K562 (cell line): Measurements from ENCODE around the gene KRT16. TPM values are rescaled to one million over a fixed set of nuclear protein-coding genes. Genes with fewer than 3 reads are reported as not detected.

Experiments used
- ATAC-seq: fragments of 200-7000 bp; cut with Tn5 transposase; 3 replicates; pipeline ENCODE4 v1.9.1; 2020; ENCODE audit warnings: moderate library complexity
- BruUV-seq: library from RNA; stranded (reverse); fragments of 400-500 nt; replicated peaks from 2 replicates; lab custom pipeline; 2021; lab: Mats Ljungman, UMichigan
- CTCF ChIA-PET: fragments of 300-600 bp; formaldehyde crosslinking; extraction: SDS; loops from one replicate; lab custom pipeline; 2021; ENCODE audit warnings: low intra/inter-chr PET ratio; lab: Yijun Ruan, JAX
- POLR2A ChIA-PET: fragments of 300-600, 350-650 bp; sonication (Branson Sonifier 250); formaldehyde crosslinking; extraction: SDS; loops from one replicate; lab custom pipeline; 2021; ENCODE audit warnings: antibody characterized with exemption, inconsistent platforms; lab: Yijun Ruan, JAX
- DNase-seq, 4 experiments: peaks; one replicate each; pipeline versions ENCODE4 v3.0.0 to v3.0.0-alpha.2; 2011 to 2018; ENCODE audit warnings: low spot score in 3 of 4, mixed read lengths in 3 of 4; ENCODE audit errors: extremely low read depth in 1 of 4
- FAIRE-seq: peaks from 2 replicates; lab custom pipeline; 2011; peaks lifted over from hg19 to GRCh38; lab: Jason Lieb, UNC
- H2AFZ ChIP-seq: 2 replicates; pipeline ENCODE4 v1.6.0; 2011; ENCODE audit warnings: low read depth, low read length, control low read depth, inconsistent platforms
- H3K27ac ChIP-seq: fragments of 200-600 bp; 3 replicates; pipeline ENCODE4 v1.8.0; 2011; ENCODE audit warnings: low read depth, mild to moderate bottlenecking, control low read depth, inconsistent platforms, low read length, moderate library complexity, mixed read lengths; ENCODE audit errors: extremely low read depth
- H3K27me3 ChIP-seq, 2 experiments: fragments of 300-600 bp in 1 of 2; 2 replicates in 1 of 2; 3 replicates in 1 of 2; pipeline versions ENCODE4 v1.6.0 to v1.8.0; 2011; ENCODE audit warnings: inconsistent platforms in 2 of 2, low read length in 2 of 2, mild to moderate bottlenecking in 1 of 2, mixed read lengths in 1 of 2, moderate library complexity in 1 of 2; ENCODE audit not compliant: control insufficient read depth in 2 of 2, insufficient read depth in 2 of 2
- H3K36me3 ChIP-seq: fragments of 300-600 bp; 3 replicates; pipeline ENCODE4 v1.8.0; 2011; ENCODE audit warnings: mild to moderate bottlenecking, low read length, inconsistent platforms; ENCODE audit not compliant: control insufficient read depth, insufficient read depth
- H3K4me1 ChIP-seq, 2 experiments: fragments of 200-600 bp in 1 of 2; replicated peaks in 1 of 2; 2 replicates in 1 of 2; 3 replicates in 1 of 2; pipeline versions ENCODE4 v1.5.1 to v1.8.0; 2011; ENCODE audit warnings: inconsistent platforms in 2 of 2, low read length in 2 of 2, mild to moderate bottlenecking in 1 of 2, mixed read lengths in 1 of 2, moderate library complexity in 1 of 2; ENCODE audit not compliant: control insufficient read depth in 2 of 2, insufficient read depth in 2 of 2
- H3K4me2 ChIP-seq: 2 replicates; pipeline ENCODE4 v1.6.1; 2011; ENCODE audit warnings: low read length, control low read depth, inconsistent platforms, mixed read lengths; ENCODE audit not compliant: insufficient read depth
- H3K4me3 ChIP-seq: fragments of 200-600 bp; sonication (generic), shearing (Covaris generic); 2 replicates; pipeline ENCODE4 v1.5.1; 2016; ENCODE audit warnings: control low read depth, inconsistent platforms
- H3K79me2 ChIP-seq: fragments of 200-600 bp; 3 replicates; pipeline ENCODE4 v1.8.0; 2011; ENCODE audit warnings: low read length, inconsistent platforms; ENCODE audit not compliant: control insufficient read depth, insufficient read depth
- H3K9ac ChIP-seq, 2 experiments: 2 replicates each; pipeline versions ENCODE4 v1.6.0 to v1.6.1; 2011; ENCODE audit warnings: low read depth in 2 of 2, low read length in 2 of 2, control low read depth in 1 of 2, inconsistent platforms in 1 of 2, mild to moderate bottlenecking in 1 of 2, mixed read lengths in 1 of 2; ENCODE audit not compliant: insufficient read depth in 1 of 2
- H3K9me1 ChIP-seq: one replicate; pipeline ENCODE4 v1.6.0; 2011; ENCODE audit warnings: inconsistent platforms, mild to moderate bottlenecking, low read length, moderate library complexity; ENCODE audit not compliant: control insufficient read depth, insufficient read depth
- H3K9me3 ChIP-seq: replicated peaks from 2 replicates; pipeline ENCODE4 v1.5.1; 2011; ENCODE audit warnings: low read depth, low read length, inconsistent platforms; ENCODE audit not compliant: control insufficient read depth, insufficient read depth
- H4K20me1 ChIP-seq: replicated peaks from 2 replicates; pipeline ENCODE4 v1.6.1; 2011; ENCODE audit warnings: low read length, inconsistent platforms, mixed read lengths; ENCODE audit not compliant: control insufficient read depth, insufficient read depth
- ATF7 ChIP-seq: fragments of 450-650 bp; IDR thresholded peaks from 2 replicates; pipeline ENCODE4 v1.7.1; 2014; ENCODE audit warnings: mild to moderate bottlenecking, moderate library complexity
- C11orf30 ChIP-seq: fragments of 450-650 bp; IDR thresholded peaks from 2 replicates; pipeline ENCODE4 v1.6.1; 2016; ENCODE audit warnings: low read depth, mild to moderate bottlenecking
- CCNT2 ChIP-seq: IDR thresholded peaks from 2 replicates; pipeline ENCODE4 v1.6.1; 2011; ENCODE audit warnings: borderline replicate concordance, low read depth, mild to moderate bottlenecking, moderate library complexity, mixed read lengths, low read length; ENCODE audit not compliant: insufficient read length; ENCODE audit errors: extremely low read depth
- EP400 ChIP-seq: fragments of 450-650 bp; IDR thresholded peaks from 2 replicates; pipeline ENCODE4 v1.6.1; 2017; ENCODE audit warnings: antibody characterized with exemption, mild to moderate bottlenecking, moderate library complexity
- FOXK2 ChIP-seq, 2 experiments: fragments of 450-650 bp; IDR thresholded peaks in 1 of 2; conservative IDR thresholded peaks in 1 of 2; 2 replicates each; pipeline ENCODE4 v1.6.1; 2016; ENCODE audit warnings: low read depth in 2 of 2, mild to moderate bottlenecking in 1 of 2
- HDAC3 ChIP-seq: fragments of 450-650 bp; IDR thresholded peaks from 2 replicates; pipeline ENCODE4 v1.6.1; 2018; ENCODE audit warnings: borderline replicate concordance, mild to moderate bottlenecking, moderate library complexity; ENCODE audit not compliant: partially characterized antibody
- HNRNPLL ChIP-seq: fragments of 200-400 bp; formaldehyde crosslinking; IDR thresholded peaks from 2 replicates; pipeline ENCODE4 v1.6.1; 2017; ENCODE audit warnings: low read length, low read depth, mild to moderate bottlenecking; ENCODE audit not compliant: poor library complexity, severe bottlenecking
- JUN ChIP-seq, 2 experiments: sonication (generic) in 1 of 2; formaldehyde crosslinking in 1 of 2; IDR thresholded peaks; 2 replicates each; pipeline versions ENCODE4 v1.6.1 to v1.8.0; 2012 to 2022; ENCODE audit warnings: borderline replicate concordance in 2 of 2, mild to moderate bottlenecking in 2 of 2, improper control_type of control experiment in 1 of 2, low read depth in 1 of 2, low read length in 1 of 2, missing genetic modification reagents in 1 of 2
- KAT7 ChIP-seq: sonication (generic); formaldehyde crosslinking; IDR thresholded peaks from 2 replicates; pipeline ENCODE4 v1.8.0; 2022; ENCODE audit warnings: missing genetic modification reagents, mild to moderate bottlenecking, borderline replicate concordance
- MAFG ChIP-seq: fragments of 450-650 bp; conservative IDR thresholded peaks from 2 replicates; pipeline ENCODE4 v1.6.1; 2016; ENCODE audit warnings: missing genetic modification characterization, missing compliant biosample characterization
- MAFK ChIP-seq: IDR thresholded peaks from 2 replicates; pipeline ENCODE4 v1.6.1; 2011; ENCODE audit warnings: low read length, improper control_type of control experiment
- RBM15 ChIP-seq: fragments of 200-400 bp; formaldehyde crosslinking; IDR thresholded peaks from 2 replicates; pipeline ENCODE4 v1.6.1; 2018; ENCODE audit warnings: mild to moderate bottlenecking, low read length, moderate library complexity; ENCODE audit not compliant: insufficient read depth
- RUNX1 ChIP-seq: sonication (generic); IDR thresholded peaks from 2 replicates; pipeline ENCODE4 v1.6.1; 2016; ENCODE audit warnings: antibody characterized with exemption, low read depth
- SIRT6 ChIP-seq: IDR thresholded peaks from one replicate; pipeline ENCODE4 v1.6.1; 2012; ENCODE audit warnings: low read depth, mild to moderate bottlenecking, control low read depth, inconsistent platforms, low read length, moderate library complexity
- STAG1 ChIP-seq: sonication (generic); formaldehyde crosslinking; IDR thresholded peaks from 2 replicates; pipeline ENCODE4 v1.5.0; 2020; ENCODE audit warnings: missing genetic modification reagents, borderline replicate concordance
- TBP ChIP-seq: optimal IDR thresholded peaks from 2 replicates; pipeline ENCODE3; 2011; ENCODE audit warnings: low read depth, low read length, improper control_type of control experiment
- ZBED1 ChIP-seq: IDR thresholded peaks from 2 replicates; pipeline ENCODE4 v1.6.1; 2014
- ZNF174 ChIP-seq: fragments of 250-450 bp; sonication (Bioruptor Pico); IDR thresholded peaks from 2 replicates; pipeline ENCODE4 v1.4.0; 2020; ENCODE audit warnings: mild to moderate bottlenecking
- ZNF316 ChIP-seq: fragments of 450-650 bp; IDR thresholded peaks from 2 replicates; pipeline ENCODE4 v1.6.1; 2016
- ZNF347 ChIP-seq: fragments of 450-650 bp; formaldehyde crosslinking; IDR thresholded peaks from 2 replicates; pipeline ENCODE4 v1.4.0; 2020; ENCODE audit warnings: low read depth, mild to moderate bottlenecking, moderate library complexity
- ZNF436 ChIP-seq: fragments of 250-450, 450-650 bp; sonication (Bioruptor Pico); formaldehyde crosslinking; IDR thresholded peaks from 2 replicates; pipeline ENCODE4 v1.7.0; 2020; ENCODE audit warnings: mild to moderate bottlenecking
- ZNF589 ChIP-seq: fragments of 200-800 bp; sonication (Bioruptor generic); IDR thresholded peaks from 2 replicates; pipeline ENCODE4 v1.6.1; 2016; ENCODE audit warnings: low read depth, missing genetic modification characterization, missing compliant biosample characterization
- WGBS: fragments of 100-300 bp; shearing (Covaris generic); methylation state at CpG from one replicate; pipeline ENCODE4 v1.1.6; 2016; ENCODE audit warnings: low coverage, mixed read lengths; ENCODE audit not compliant: insufficient coverage; ENCODE audit errors: missing lambda C conversion rate; 5-methylcytosine and 5-hydroxymethylcytosine counted together
- in situ Hi-C: fragments of 300-500 bp; cut with MboI; formaldehyde crosslinking; loops from 4 replicates; pipeline ENCODE4 v1.15.0; 2018; ENCODE audit warnings: inconsistent platforms, mixed read lengths
- intact Hi-C: fragments of 100-400 bp; cut with micrococcal nuclease; formaldehyde crosslinking; loops from 2 replicates; pipeline ENCODE4 v1.14.2; 2022
- polyA plus RNA-seq, 8 experiments: library from polyadenylated mRNA; depleted of rRNA in 4 of 8; stranded (reverse) in 5 of 8; unstranded in 3 of 8; fragments of >200 nt; fragmentation: Nextera tagmentation in 2 of 8; fragmentation: Illumina TruSeq in 1 of 8; extraction: Ambion mirVana in 2 of 8; extraction: Trizol in 1 of 8; gene quantifications; 2 replicates each; pipeline versions ENCODE4 v1.2.1 to v1.2.3, GENCODE V29; 2011 to 2014; ENCODE audit warnings: inconsistent platforms in 1 of 8, missing spikeins in 1 of 8
- total RNA-seq, 7 experiments: library from RNA; depleted of rRNA in 6 of 7; stranded (reverse); fragments of >200 nt in 6 of 7; fragmentation: Illumina TruSeq in 2 of 7; extraction: Trizol in 2 of 7; gene quantifications; 2 replicates each; pipeline versions ENCODE4 v1.2.1 to v1.2.3, GENCODE V29; 2011 to 2021; ENCODE audit warnings: low replicate concordance in 1 of 7
- TF ChIP-seq, protein P1 (sequence below): fragments of 250-450 bp; sonication (Bioruptor Pico); IDR thresholded peaks from 2 replicates; pipeline ENCODE4 v1.4.0; 2020; ENCODE audit warnings: mild to moderate bottlenecking, moderate library complexity, borderline replicate concordance

Gene KRT16
- total and polyA plus RNA-seq, 9 of the 15 experiments (the other 6 are each of a cell fraction or from before 2014, with no cell fraction given) = 0.04 TPM; not detected in 8

DNA sequence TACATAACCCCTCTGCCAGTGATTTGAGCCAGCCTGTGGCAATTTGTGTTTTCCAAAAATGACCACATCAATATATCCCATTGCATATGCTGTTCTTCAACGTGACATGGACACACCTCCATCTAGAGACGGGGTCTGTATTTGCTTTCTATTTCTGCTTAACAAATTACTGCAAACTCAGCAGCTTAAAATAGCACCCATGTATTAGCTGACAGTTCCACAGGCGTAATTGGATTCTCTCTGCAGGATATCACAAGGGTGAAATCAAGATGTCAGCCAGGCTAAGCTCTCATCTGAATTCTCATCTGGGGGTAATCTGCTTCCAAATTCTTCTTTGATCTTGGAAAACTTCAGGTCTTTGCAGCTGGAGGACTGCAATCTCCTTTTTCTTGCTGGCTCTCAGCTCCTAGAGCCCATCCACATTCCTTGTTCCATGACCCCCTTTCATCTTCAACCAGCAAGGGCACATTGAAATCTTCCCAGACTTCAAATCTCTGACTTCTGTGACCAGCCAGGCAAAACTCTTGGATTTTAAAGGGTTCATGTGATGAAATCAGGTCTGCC lies 48.9 kb downstream of the KRT16 start:
- 2% methylated on average over 3 of the region's 3 CpGs for WGBS
- ATAC-seq (no peak), FAIRE-seq (no peak)
- H3K9me1 ChIP-seq = no peaks in the 10 kb centered on the region
- peaks cover 23 to 46% of the 10 kb centered on the region in 2 experiments for H3K27me3 ChIP-seq
- H3K79me2 ChIP-seq = no peaks in the 10 kb centered on the region
- no TSS peak for BruUV-seq
- no peak overlapping the region for H3K27ac ChIP-seq
- intact Hi-C loops = no loop called here
- CTCF ChIA-PET = interaction anchor here (0.7 kb wide), 1 partner anchor 102 kb away, joined by 3 read pairs; no protein-coding TSS in a partner anchor
- POLR2A ChIA-PET = no interaction called here
- H3K36me3 ChIP-seq = no peaks in the 10 kb centered on the region
- no peak overlapping the region for H2AFZ ChIP-seq
- H3K9me3 ChIP-seq = no peaks in the 10 kb centered on the region
- no peaks in the 10 kb centered on the region; a peak in 1 of 5 replicates for H3K4me1 ChIP-seq
- TF ChIP-seq, protein P1, sequence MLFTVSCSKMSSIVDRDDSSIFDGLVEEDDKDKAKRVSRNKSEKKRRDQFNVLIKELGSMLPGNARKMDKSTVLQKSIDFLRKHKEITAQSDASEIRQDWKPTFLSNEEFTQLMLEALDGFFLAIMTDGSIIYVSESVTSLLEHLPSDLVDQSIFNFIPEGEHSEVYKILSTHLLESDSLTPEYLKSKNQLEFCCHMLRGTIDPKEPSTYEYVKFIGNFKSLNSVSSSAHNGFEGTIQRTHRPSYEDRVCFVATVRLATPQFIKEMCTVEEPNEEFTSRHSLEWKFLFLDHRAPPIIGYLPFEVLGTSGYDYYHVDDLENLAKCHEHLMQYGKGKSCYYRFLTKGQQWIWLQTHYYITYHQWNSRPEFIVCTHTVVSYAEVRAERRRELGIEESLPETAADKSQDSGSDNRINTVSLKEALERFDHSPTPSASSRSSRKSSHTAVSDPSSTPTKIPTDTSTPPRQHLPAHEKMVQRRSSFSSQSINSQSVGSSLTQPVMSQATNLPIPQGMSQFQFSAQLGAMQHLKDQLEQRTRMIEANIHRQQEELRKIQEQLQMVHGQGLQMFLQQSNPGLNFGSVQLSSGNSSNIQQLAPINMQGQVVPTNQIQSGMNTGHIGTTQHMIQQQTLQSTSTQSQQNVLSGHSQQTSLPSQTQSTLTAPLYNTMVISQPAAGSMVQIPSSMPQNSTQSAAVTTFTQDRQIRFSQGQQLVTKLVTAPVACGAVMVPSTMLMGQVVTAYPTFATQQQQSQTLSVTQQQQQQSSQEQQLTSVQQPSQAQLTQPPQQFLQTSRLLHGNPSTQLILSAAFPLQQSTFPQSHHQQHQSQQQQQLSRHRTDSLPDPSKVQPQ = no peak
- no peak for TF ChIP-seq TBP
- peak; percentile 66 for TF ChIP-seq C11orf30
- TF ChIP-seq RBM15 = no peak
- no peak for TF ChIP-seq ATF7
- TF ChIP-seq ZNF347 (CRISPR knock-in tag) = no peak
- no peak for TF ChIP-seq HDAC3
- peak; percentile 41; the same call in 1 of the 2 replicates for TF ChIP-seq MAFG
- no peak for TF ChIP-seq ZNF589 (CRISPR knock-in tag)
- TF ChIP-seq EP400 = no peak
- TF ChIP-seq CCNT2 = no peak
- peak; percentile 74 for TF ChIP-seq ZNF316
- no peak for TF ChIP-seq HNRNPLL
- TF ChIP-seq ZBED1 = no peak
- TF ChIP-seq FOXK2 (conservative IDR thresholded peaks at IDR 0.05 in 1 of 2, IDR thresholded peaks at IDR 0.05 in 1 of 2; ENCODE audit: low read depth in 2 of 2) = no peak
- TF ChIP-seq KAT7 (CRISPR knock-in tag) = no peak
- TF ChIP-seq ZNF174 (CRISPR knock-in tag) = no peak
- no peak for TF ChIP-seq SIRT6
- no peak for TF ChIP-seq ZNF436
- TF ChIP-seq JUN (IDR thresholded peaks at IDR 0.05; ENCODE audit: borderline replicate concordance, low read depth, low read length) = no peak
- no peak for TF ChIP-seq JUN (CRISPR knock-in tag; IDR thresholded peaks at IDR 0.05; ENCODE audit: borderline replicate concordance)
- TF ChIP-seq MAFK = peak; percentile 45; the same call in 1 of the 2 replicates
- TF ChIP-seq RUNX1 = no peak
- TF ChIP-seq STAG1 (CRISPR knock-in tag) = no peak
- TF ChIP-seq, all 486 proteins: peak for 4
- Histone ChIP-seq H4K20me1 (no peaks in the 10 kb centered on the region), H3K4me3 (no peak overlapping the region), H3K9ac (no peak overlapping the region), H3K4me2 (no peak overlapping the region)
- in situ Hi-C loops = no loop called here
- no peak for DNase-seq
